Thyroid gland (tissue), 4 donors: ENCODE data around the gene SH3GL1. TPM values are rescaled to one million over a fixed set of nuclear protein-coding genes. Genes with fewer than 3 reads are reported as not detected.

Source experiments
- DNase-seq, 2 donors: peaks; one replicate each; pipeline ENCODE4 v3.0.0-alpha.2; 2019
- H3K27ac ChIP-seq, 3 donors: fragments of 200-600 bp; sonication (generic); 1 replicate in 2 of 3; 2 replicates in 1 of 3; pipeline ENCODE4 v1.5.1; 2016 to 2019; ENCODE audit warnings: mild to moderate bottlenecking in 1 of 3, moderate library complexity in 1 of 3
- H3K27me3 ChIP-seq: fragments of 200-600 bp; sonication (generic); one replicate; pipeline ENCODE4 v1.5.1; 2019
- H3K36me3 ChIP-seq, 2 donors: fragments of 200-600 bp; sonication (generic); one replicate each; pipeline ENCODE4 v1.5.1; 2016 to 2019
- H3K4me1 ChIP-seq, 2 donors: fragments of 200-600 bp; sonication (generic); one replicate each; pipeline ENCODE4 v1.5.1; 2017 to 2019
- H3K4me3 ChIP-seq, 3 donors: fragments of 200-600 bp; sonication (generic); replicated peaks in 1 of 3; 1 replicate in 2 of 3; 2 replicates in 1 of 3; pipeline ENCODE4 v1.5.1; 2016; ENCODE audit warnings: mild to moderate bottlenecking in 1 of 3
- H3K9me3 ChIP-seq: fragments of 200-600 bp; sonication (generic); one replicate; pipeline ENCODE4 v1.5.1; 2017
- POLR2A ChIP-seq, 2 donors: fragments of 450-650 bp; IDR thresholded peaks; one replicate each; pipeline ENCODE4 v1.6.1; 2017; ENCODE audit warnings: antibody characterized with exemption in 2 of 2, mild to moderate bottlenecking in 2 of 2, moderate library complexity in 1 of 2
- WGBS, 2 donors: methylation state at CpG; one replicate each; pipeline ENCODE4 v1.1.5; 2017; 5-methylcytosine and 5-hydroxymethylcytosine counted together
- intact Hi-C: fragments of 100-400 bp; cut with DNase I; formaldehyde crosslinking; loops from one replicate; pipeline ENCODE4 v1.15.1; 2023
- total RNA-seq, 4 donors: library from RNA; depleted of rRNA; stranded (reverse); fragments of >200 nt; gene quantifications; one replicate each; pipeline ENCODE4 v1.2.3, GENCODE V29; 2016
- TF ChIP-seq, protein P1 (sequence below), 6 experiments: fragments of 200-600 bp in 3 of 6; fragments of 450-650 bp in 3 of 6; sonication (generic) in 3 of 6; IDR thresholded peaks; one replicate each; pipeline ENCODE4 v1.5.1; 2016 to 2019; ENCODE audit warnings: antibody characterized with exemption in 6 of 6, mild to moderate bottlenecking in 2 of 6, inconsistent platforms in 1 of 6, moderate library complexity in 1 of 6

Gene SH3GL1
- total RNA-seq, 4 donors from 2014 or later: 33.1 to 42.4 (median 36.7) TPM

DNA sequence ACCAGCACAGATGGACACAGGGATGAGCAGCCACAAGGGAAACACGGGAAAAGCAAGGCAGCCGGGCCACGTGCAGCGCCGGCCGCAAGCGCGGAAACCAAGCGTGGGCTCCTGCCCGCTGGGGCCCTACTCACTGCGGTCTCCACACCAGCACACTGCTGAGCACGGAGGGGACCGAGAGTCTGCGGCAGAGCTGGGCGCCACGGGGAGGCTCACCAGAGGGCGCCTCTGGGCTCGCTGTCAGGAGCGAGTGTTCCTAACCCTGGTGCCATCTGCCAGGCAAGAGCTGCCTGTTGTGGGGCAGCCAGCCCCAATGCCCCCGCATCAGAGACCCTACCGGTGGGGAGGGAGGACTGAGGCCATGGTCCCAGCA is 30.5 kb downstream of the SH3GL1 start:
- H3K9me3 ChIP-seq: no peaks in the 10 kb centered on the region
- no peaks in the 10 kb centered on the region for H3K27me3 ChIP-seq
- no peak overlapping the region for H3K4me3 ChIP-seq
- intact Hi-C loops: no loop called here
- H3K27ac ChIP-seq: peak overlapping the region; percentile 63 to 76 (median 73)
- no peak for TF ChIP-seq POLR2A (IDR thresholded peaks at IDR 0.05)
- TF ChIP-seq, protein P1, sequence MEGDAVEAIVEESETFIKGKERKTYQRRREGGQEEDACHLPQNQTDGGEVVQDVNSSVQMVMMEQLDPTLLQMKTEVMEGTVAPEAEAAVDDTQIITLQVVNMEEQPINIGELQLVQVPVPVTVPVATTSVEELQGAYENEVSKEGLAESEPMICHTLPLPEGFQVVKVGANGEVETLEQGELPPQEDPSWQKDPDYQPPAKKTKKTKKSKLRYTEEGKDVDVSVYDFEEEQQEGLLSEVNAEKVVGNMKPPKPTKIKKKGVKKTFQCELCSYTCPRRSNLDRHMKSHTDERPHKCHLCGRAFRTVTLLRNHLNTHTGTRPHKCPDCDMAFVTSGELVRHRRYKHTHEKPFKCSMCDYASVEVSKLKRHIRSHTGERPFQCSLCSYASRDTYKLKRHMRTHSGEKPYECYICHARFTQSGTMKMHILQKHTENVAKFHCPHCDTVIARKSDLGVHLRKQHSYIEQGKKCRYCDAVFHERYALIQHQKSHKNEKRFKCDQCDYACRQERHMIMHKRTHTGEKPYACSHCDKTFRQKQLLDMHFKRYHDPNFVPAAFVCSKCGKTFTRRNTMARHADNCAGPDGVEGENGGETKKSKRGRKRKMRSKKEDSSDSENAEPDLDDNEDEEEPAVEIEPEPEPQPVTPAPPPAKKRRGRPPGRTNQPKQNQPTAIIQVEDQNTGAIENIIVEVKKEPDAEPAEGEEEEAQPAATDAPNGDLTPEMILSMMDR (IDR thresholded peaks at IDR 0.05): peak in 1 of 6 experiments; percentile 1
- peaks cover 65 to 73% of the 10 kb centered on the region in 2 donors for H3K4me1 ChIP-seq
- 54% methylated on average over 15 of the region's 21 CpGs; no CpG with 5 or more reads in 1 of the 2 donors for WGBS, 2 donors
- peak in 1 of 2 donors; percentile 29 for DNase-seq
- peaks cover 11 to 14% of the 10 kb centered on the region in 2 donors for H3K36me3 ChIP-seq

- DNase-seq: peak; percentile 89
- peaks cover 59 to 67% of the 10 kb centered on the region in 2 donors for H3K4me1 ChIP-seq
- WGBS, 2 donors: 7 to 23% methylated on average over 8 to 20 of the region's 25 CpGs
- intact Hi-C loops: no loop called here
- peak overlapping the region; percentile 63 to 76 (median 73) for H3K27ac ChIP-seq
- no peak overlapping the region for H3K4me3 ChIP-seq
- H3K9me3 ChIP-seq: no peaks in the 10 kb centered on the region
- peaks cover 11 to 14% of the 10 kb centered on the region in 2 donors for H3K36me3 ChIP-seq
- TF ChIP-seq POLR2A (IDR thresholded peaks at IDR 0.05): peak in 1 of 2 donors; percentile 42
- TF ChIP-seq, protein P1 (IDR thresholded peaks at IDR 0.05): peak in 1 of 6 experiments; percentile 5
- no peaks in the 10 kb centered on the region for H3K27me3 ChIP-seq
Observed at GRCh38 chr19:4369109-4369887, 31.0 kb downstream of the SH3GL1 start.

- peaks cover 19 to 22% of the 10 kb centered on the region in 2 donors for H3K36me3 ChIP-seq
- H3K9me3 ChIP-seq: no peaks in the 10 kb centered on the region
- H3K4me3 ChIP-seq: no peak overlapping the region
- H3K27ac ChIP-seq: peak overlapping the region; percentile 63 to 76 (median 73)
- WGBS, 2 donors: 38 to 63% methylated on average over 4 to 13 of the region's 19 CpGs
- DNase-seq: peak; percentile 44 to 47
- H3K4me1 ChIP-seq: peaks cover 49 to 57% of the 10 kb centered on the region in 2 donors
- TF ChIP-seq POLR2A (IDR thresholded peaks at IDR 0.05): no peak
- TF ChIP-seq, protein P1 (IDR thresholded peaks at IDR 0.05): no peak
- intact Hi-C loops: no loop called here
- H3K27me3 ChIP-seq: no peaks in the 10 kb centered on the region
Observed at GRCh38 chr19:4368128-4368820, 32.1 kb downstream of the SH3GL1 start.

DNA sequence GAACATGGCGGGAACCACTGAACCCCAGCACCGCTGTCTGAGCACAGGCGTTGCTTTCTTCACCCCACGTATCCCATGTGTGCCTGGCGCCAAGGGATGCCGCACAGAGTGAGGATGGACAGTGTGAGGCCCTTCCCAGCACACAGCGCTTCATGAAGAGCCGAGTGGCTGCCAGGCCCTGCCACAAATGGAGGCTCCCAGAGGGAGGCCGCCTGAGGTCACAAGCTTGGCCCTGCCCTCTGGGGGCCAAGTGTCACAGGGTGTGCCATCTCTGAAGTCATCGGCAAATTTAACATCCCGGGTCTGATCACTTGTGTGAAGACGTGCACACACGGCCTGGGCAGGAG is 32.6 kb downstream of the SH3GL1 start:
- no peak for DNase-seq
- TF ChIP-seq, protein P1 (IDR thresholded peaks at IDR 0.05): no peak
- TF ChIP-seq POLR2A (IDR thresholded peaks at IDR 0.05): no peak
- intact Hi-C loops: no loop called here
- H3K4me3 ChIP-seq: no peak overlapping the region
- peak overlapping the region in 2 of 3 donors; percentile 63 to 76 for H3K27ac ChIP-seq
- peaks cover 44 to 52% of the 10 kb centered on the region in 2 donors for H3K4me1 ChIP-seq
- no peaks in the 10 kb centered on the region for H3K27me3 ChIP-seq
- peaks cover 24 to 27% of the 10 kb centered on the region in 2 donors for H3K36me3 ChIP-seq
- WGBS, 2 donors: 89 to 99% methylated on average over 7 to 11 of the region's 13 CpGs
- H3K9me3 ChIP-seq: no peaks in the 10 kb centered on the region

GRCh38 chr19:4367336-4367723 is 33.0 kb downstream of the SH3GL1 start:
- TF ChIP-seq, protein P1 (IDR thresholded peaks at IDR 0.05): no peak
- no peak for TF ChIP-seq POLR2A (IDR thresholded peaks at IDR 0.05)
- no peaks in the 10 kb centered on the region for H3K9me3 ChIP-seq
- no peaks in the 10 kb centered on the region for H3K27me3 ChIP-seq
- peaks cover 29 to 31% of the 10 kb centered on the region in 2 donors for H3K36me3 ChIP-seq
- no peak overlapping the region for H3K27ac ChIP-seq
- H3K4me3 ChIP-seq: no peak overlapping the region
- H3K4me1 ChIP-seq: peaks cover 39 to 48% of the 10 kb centered on the region in 2 donors
- DNase-seq: no peak
- 90 to 96% methylated on average over 10 of the region's 10 CpGs for WGBS, 2 donors
- intact Hi-C loops: no loop called here
